Mucosa of stomach (tissue), 1 donor: Measurements from ENCODE around the gene USP13.

Experiments used
- H3K27me3 ChIP-seq: one replicate; pipeline ENCODE4 v1.7.0; 2013; ENCODE audit warnings: mild to moderate bottlenecking, low read length; ENCODE audit not compliant: control insufficient read depth, insufficient read depth
- H3K36me3 ChIP-seq: one replicate; pipeline ENCODE4 v1.7.0; 2013; ENCODE audit warnings: low read length; ENCODE audit not compliant: control insufficient read depth, insufficient read depth
- H3K4me1 ChIP-seq: one replicate; pipeline ENCODE4 v1.7.0; 2013; ENCODE audit warnings: mild to moderate bottlenecking, low read length; ENCODE audit not compliant: control insufficient read depth, insufficient read depth
- H3K4me3 ChIP-seq: one replicate; pipeline ENCODE4 v1.7.0; 2013; ENCODE audit warnings: low read length
- H3K9ac ChIP-seq: one replicate; pipeline ENCODE4 v1.7.0; 2013; ENCODE audit warnings: mild to moderate bottlenecking, low read length, moderate library complexity
- H3K9me3 ChIP-seq: one replicate; pipeline ENCODE4 v1.7.0; 2013; ENCODE audit warnings: mild to moderate bottlenecking, low read length, moderate library complexity; ENCODE audit not compliant: control insufficient read depth
- donor health status: Pancreatic carcinoma.

USP13 gene

GRCh38 chr3:179706233-179706632 is 53.4 kb downstream of the USP13 start:
- Histone ChIP-seq H3K4me3 (no peak overlapping the region), H3K9me3 (no peaks in the 10 kb centered on the region), H3K36me3 (no peaks in the 10 kb centered on the region), H3K4me1 (no peaks in the 10 kb centered on the region), H3K9ac (no peak overlapping the region), H3K27me3 (no peaks in the 10 kb centered on the region)

- Histone ChIP-seq H3K9me3 (no peaks in the 10 kb centered on the region), H3K27me3 (no peaks in the 10 kb centered on the region), H3K4me1 (no peaks in the 10 kb centered on the region), H3K36me3 (no peaks in the 10 kb centered on the region), H3K9ac (no peak overlapping the region), H3K4me3 (no peak overlapping the region)
These were observed 57.2 kb downstream of the USP13 start for GRCh38 chr3:179710079-179710478.

- Histone ChIP-seq H3K4me3 (no peak overlapping the region), H3K4me1 (no peaks in the 10 kb centered on the region), H3K9ac (no peak overlapping the region), H3K36me3 (no peaks in the 10 kb centered on the region), H3K9me3 (no peaks in the 10 kb centered on the region), H3K27me3 (no peaks in the 10 kb centered on the region)
These were observed 60.8 kb downstream of the USP13 start for GRCh38 chr3:179713643-179714090.

GRCh38 chr3:179715582-179715981 is 62.7 kb downstream of the USP13 start:
- H3K4me1 ChIP-seq = no peaks in the 10 kb centered on the region
- no peaks in the 10 kb centered on the region for H3K36me3 ChIP-seq
- H3K9ac ChIP-seq = no peak overlapping the region
- no peaks in the 10 kb centered on the region for H3K27me3 ChIP-seq
- H3K9me3 ChIP-seq = no peaks in the 10 kb centered on the region
- no peak overlapping the region for H3K4me3 ChIP-seq

- H3K36me3 ChIP-seq = no peaks in the 10 kb centered on the region
- H3K4me3 ChIP-seq = no peak overlapping the region
- no peak overlapping the region for H3K9ac ChIP-seq
- no peaks in the 10 kb centered on the region for H3K4me1 ChIP-seq
- no peaks in the 10 kb centered on the region for H3K9me3 ChIP-seq
- H3K27me3 ChIP-seq = no peaks in the 10 kb centered on the region
These were observed 63.4 kb downstream of the USP13 start for GRCh38 chr3:179716226-179716625.

GRCh38 chr3:179716811-179717210 is 64.0 kb downstream of the USP13 start:
- no peaks in the 10 kb centered on the region for H3K27me3 ChIP-seq
- H3K36me3 ChIP-seq = no peaks in the 10 kb centered on the region
- no peak overlapping the region for H3K9ac ChIP-seq
- no peak overlapping the region for H3K4me3 ChIP-seq
- H3K9me3 ChIP-seq = no peaks in the 10 kb centered on the region
- no peaks in the 10 kb centered on the region for H3K4me1 ChIP-seq

- H3K9me3 ChIP-seq = no peaks in the 10 kb centered on the region
- no peaks in the 10 kb centered on the region for H3K27me3 ChIP-seq
- H3K36me3 ChIP-seq = no peaks in the 10 kb centered on the region
- H3K4me1 ChIP-seq = no peaks in the 10 kb centered on the region
- no peak overlapping the region for H3K4me3 ChIP-seq
- no peak overlapping the region for H3K9ac ChIP-seq
These were observed 64.4 kb downstream of the USP13 start for GRCh38 chr3:179717219-179717618.

- Histone ChIP-seq H3K4me1 (no peaks in the 10 kb centered on the region), H3K9ac (no peak overlapping the region), H3K4me3 (no peak overlapping the region), H3K27me3 (no peaks in the 10 kb centered on the region), H3K36me3 (no peaks in the 10 kb centered on the region), H3K9me3 (no peaks in the 10 kb centered on the region)
These were observed 66.4 kb downstream of the USP13 start for GRCh38 chr3:179719048-179719734.

- no peaks in the 10 kb centered on the region for H3K4me1 ChIP-seq
- no peaks in the 10 kb centered on the region for H3K9me3 ChIP-seq
- H3K36me3 ChIP-seq = no peaks in the 10 kb centered on the region
- no peak overlapping the region for H3K4me3 ChIP-seq
- no peaks in the 10 kb centered on the region for H3K27me3 ChIP-seq
- H3K9ac ChIP-seq = no peak overlapping the region
These were observed 67.4 kb downstream of the USP13 start for GRCh38 chr3:179720196-179720595.

GRCh38 chr3:179723617-179724016 is 70.8 kb downstream of the USP13 start:
- H3K9me3 ChIP-seq = no peaks in the 10 kb centered on the region
- no peak overlapping the region for H3K9ac ChIP-seq
- H3K27me3 ChIP-seq = no peaks in the 10 kb centered on the region
- H3K4me1 ChIP-seq = no peaks in the 10 kb centered on the region
- H3K36me3 ChIP-seq = no peaks in the 10 kb centered on the region
- H3K4me3 ChIP-seq = no peak overlapping the region

GRCh38 chr3:179726075-179726699 is 73.3 kb downstream of the USP13 start:
- Histone ChIP-seq H3K4me3 (no peak overlapping the region), H3K36me3 (no peaks in the 10 kb centered on the region), H3K9me3 (no peaks in the 10 kb centered on the region), H3K27me3 (no peaks in the 10 kb centered on the region), H3K4me1 (no peaks in the 10 kb centered on the region), H3K9ac (no peak overlapping the region)

- no peaks in the 10 kb centered on the region for H3K4me1 ChIP-seq
- no peaks in the 10 kb centered on the region for H3K36me3 ChIP-seq
- no peak overlapping the region for H3K4me3 ChIP-seq
- no peaks in the 10 kb centered on the region for H3K9me3 ChIP-seq
- H3K9ac ChIP-seq = no peak overlapping the region
- H3K27me3 ChIP-seq = no peaks in the 10 kb centered on the region
These were observed 76.2 kb downstream of the USP13 start for GRCh38 chr3:179729086-179729485.
